K562 treated with DMSO at 1 percent for 24 hours (cell line): Measurements from ENCODE around the gene HGF. TPM values are rescaled to one million over a fixed set of nuclear protein-coding genes. Genes with fewer than 3 reads are reported as not detected.

Source experiments
- total RNA-seq: library from RNA; unstranded; fragments of 300-600 nt; gene quantifications from 2 replicates; pipeline ENCODE4 v1.2.3, GENCODE V29; 2022; ENCODE audit warnings: low read depth; ENCODE audit not compliant: insufficient read depth

HGF gene
- not detected in 2 replicates for total RNA-seq

GRCh38 chr7:81769891-81770727 lies at the start of gene HGF:
Gene HGF, minus strand, starts transcription at chr7:81770047. Its CDS starts 76 bp downstream, at chr7:81769971.

